K562 (cell line): ENCODE data around the gene RAB6A. TPM values are rescaled to one million over a fixed set of nuclear protein-coding genes. Genes with fewer than 3 reads are reported as not detected.

Experiments
- BRD4 ChIP-seq: fragments of 200-600 bp; sonication (generic); IDR thresholded peaks from 2 replicates; pipeline ENCODE4 v1.6.1; 2017; ENCODE audit warnings: inconsistent platforms
- CBX5 ChIP-seq: IDR thresholded peaks from 2 replicates; pipeline ENCODE4 v1.6.1; 2014; ENCODE audit warnings: low read depth, borderline replicate concordance
- CHD1 ChIP-seq: fragments of 200-600 bp; sonication (generic); IDR thresholded peaks from one replicate; pipeline ENCODE4 v1.6.1; 2012; ENCODE audit warnings: mild to moderate bottlenecking, moderate library complexity, low read length, inconsistent platforms
- DIDO1 ChIP-seq: fragments of 450-650 bp; IDR thresholded peaks from 2 replicates; pipeline ENCODE4 v1.6.1; 2016; ENCODE audit warnings: low read depth, missing biosample characterization, missing genetic modification characterization
- HMG20B ChIP-seq: fragments of 250-450 bp; sonication (Bioruptor Pico); IDR thresholded peaks from 2 replicates; pipeline ENCODE4 v1.5.0; 2021; ENCODE audit warnings: mild to moderate bottlenecking
- HNRNPL ChIP-seq: fragments of 200-400 bp; formaldehyde crosslinking; IDR thresholded peaks from 2 replicates; pipeline ENCODE4 v1.6.1; 2017; ENCODE audit warnings: low read depth, mild to moderate bottlenecking, low read length
- IRF2 ChIP-seq: sonication (generic); formaldehyde crosslinking; IDR thresholded peaks from 2 replicates; pipeline ENCODE4 v1.8.1; 2022; ENCODE audit warnings: mild to moderate bottlenecking, missing genetic modification reagents
- MCM5 ChIP-seq: fragments of 450-650 bp; IDR thresholded peaks from 2 replicates; pipeline ENCODE4 v1.6.1; 2016; ENCODE audit warnings: low read depth
- MCM7 ChIP-seq, 2 experiments: fragments of 450-650 bp; IDR thresholded peaks; 2 replicates each; pipeline ENCODE4 v1.6.1; 2016 to 2018
- NFATC3 ChIP-seq: fragments of 450-650 bp; IDR thresholded peaks from 2 replicates; pipeline ENCODE4 v1.6.1; 2017; ENCODE audit warnings: mild to moderate bottlenecking
- PHF8 ChIP-seq: fragments of 200-600 bp; sonication (generic); IDR thresholded peaks from 2 replicates; pipeline ENCODE4 v1.6.1; 2012; ENCODE audit warnings: mixed run types, mild to moderate bottlenecking, inconsistent platforms, low read length, moderate library complexity, borderline replicate concordance
- PHTF2 ChIP-seq: fragments of 250-450 bp; sonication (Bioruptor Pico); IDR thresholded peaks from 2 replicates; pipeline ENCODE4 v1.5.0; 2021; ENCODE audit warnings: mild to moderate bottlenecking
- RAD21 ChIP-seq, 2 experiments: fragments of 250-450 bp in 1 of 2; fragments of 450-650 bp in 1 of 2; sonication (Bioruptor Pico) in 1 of 2; formaldehyde crosslinking in 1 of 2; IDR thresholded peaks in 1 of 2; conservative IDR thresholded peaks in 1 of 2; 2 replicates each; pipeline versions ENCODE4 v1.4.0 to v1.8.0; 2020 to 2022; ENCODE audit warnings: mild to moderate bottlenecking in 2 of 2, moderate library complexity in 1 of 2
- TAF15 ChIP-seq: fragments of 200-400 bp; formaldehyde crosslinking; IDR thresholded peaks from 2 replicates; pipeline ENCODE4 v1.6.1; 2017; ENCODE audit warnings: mild to moderate bottlenecking, low read depth, low read length, moderate library complexity
- ZBTB5 ChIP-seq: fragments of 450-650 bp; IDR thresholded peaks from 2 replicates; pipeline ENCODE4 v1.6.1; 2017; ENCODE audit warnings: antibody characterized with exemption
- ZNF197 ChIP-seq: fragments of 200-800 bp; sonication (Bioruptor generic); IDR thresholded peaks from 2 replicates; pipeline ENCODE4 v1.6.1; 2016; ENCODE audit warnings: low read depth, missing genetic modification characterization, missing compliant biosample characterization
- ZNF584 ChIP-seq: fragments of 200-800 bp; sonication (Bioruptor generic); IDR thresholded peaks from 2 replicates; pipeline ENCODE4 v1.6.1; 2016; ENCODE audit warnings: low read depth, mild to moderate bottlenecking, missing genetic modification characterization, missing compliant biosample characterization
- polyA plus RNA-seq, 8 experiments: library from polyadenylated mRNA; depleted of rRNA in 4 of 8; stranded (reverse) in 5 of 8; unstranded in 3 of 8; fragments of >200 nt; fragmentation: Nextera tagmentation in 2 of 8; fragmentation: Illumina TruSeq in 1 of 8; extraction: Ambion mirVana in 2 of 8; extraction: Trizol in 1 of 8; gene quantifications; 2 replicates each; pipeline versions ENCODE4 v1.2.1 to v1.2.3, GENCODE V29; 2011 to 2014; ENCODE audit warnings: inconsistent platforms in 1 of 8, missing spikeins in 1 of 8
- total RNA-seq, 7 experiments: library from RNA; depleted of rRNA in 6 of 7; stranded (reverse); fragments of >200 nt in 6 of 7; fragmentation: Illumina TruSeq in 2 of 7; extraction: Trizol in 2 of 7; gene quantifications; 2 replicates each; pipeline versions ENCODE4 v1.2.1 to v1.2.3, GENCODE V29; 2011 to 2021; ENCODE audit warnings: low replicate concordance in 1 of 7
- TF ChIP-seq, protein P1 (sequence below), 2 experiments: fragments of 150-350 bp in 1 of 2; IDR thresholded peaks; 2 replicates each; pipeline ENCODE4 v1.6.1; 2012 to 2016; ENCODE audit warnings: low read depth in 2 of 2, low read length in 2 of 2, mild to moderate bottlenecking in 1 of 2, moderate library complexity in 1 of 2
- TF ChIP-seq, protein P2 (sequence below): fragments of 250-450 bp; sonication (Bioruptor Pico); IDR thresholded peaks from 2 replicates; pipeline ENCODE4 v1.8.0; 2022; ENCODE audit warnings: moderate library complexity, mild to moderate bottlenecking, inconsistent platforms

RAB6A gene
- total and polyA plus RNA-seq, 9 of the 15 experiments (the other 6 are each of a cell fraction or from before 2014, with no cell fraction given): 14.0 to 95.3 (median 45.4) TPM

DNA sequence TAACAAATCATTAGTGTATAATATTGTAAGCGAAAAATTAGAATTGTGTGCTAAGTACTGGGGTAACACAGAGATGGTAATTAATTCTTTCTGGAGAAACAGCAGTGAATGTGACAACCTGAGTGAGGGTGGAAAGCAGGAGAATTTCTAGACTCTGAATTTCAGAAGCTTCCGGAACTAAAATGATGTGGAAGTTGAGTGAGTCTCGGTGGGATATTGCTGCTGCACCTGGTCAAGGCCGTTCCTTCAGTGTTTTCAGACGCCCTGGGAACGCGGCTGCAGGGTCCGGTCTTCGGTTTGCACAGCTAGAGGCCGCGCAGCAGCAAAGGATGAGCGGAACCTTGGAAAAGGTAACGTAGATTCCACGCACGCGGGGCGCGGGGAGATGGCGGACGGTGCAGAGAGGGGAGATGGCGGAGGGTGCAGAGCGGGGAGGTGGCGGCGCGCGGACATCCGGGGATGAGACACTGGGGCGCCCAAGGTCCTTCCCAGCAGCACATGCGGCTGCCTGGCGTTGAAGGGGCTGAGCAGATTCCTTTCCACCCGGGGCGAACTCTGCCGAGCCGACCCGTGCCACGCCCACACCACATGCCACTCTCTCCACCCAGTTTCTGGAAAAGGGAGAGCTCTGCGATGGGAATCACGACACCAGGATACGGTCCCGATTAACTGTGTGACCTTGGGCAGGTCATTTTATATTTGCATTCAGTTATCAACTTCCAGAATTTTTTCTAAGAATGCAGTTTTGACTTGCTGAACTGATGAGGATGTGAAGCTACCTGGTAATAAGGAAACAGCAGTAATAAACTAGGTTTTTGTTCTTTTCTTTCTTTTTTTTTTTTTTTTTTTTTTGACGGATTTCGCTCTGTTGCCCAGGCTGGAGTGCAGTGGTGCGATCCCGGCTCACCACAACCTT is 27.0 kb upstream of the RAB6A start, which contains the start of gene MRPL48 (continued):
- TF ChIP-seq, protein P1, sequence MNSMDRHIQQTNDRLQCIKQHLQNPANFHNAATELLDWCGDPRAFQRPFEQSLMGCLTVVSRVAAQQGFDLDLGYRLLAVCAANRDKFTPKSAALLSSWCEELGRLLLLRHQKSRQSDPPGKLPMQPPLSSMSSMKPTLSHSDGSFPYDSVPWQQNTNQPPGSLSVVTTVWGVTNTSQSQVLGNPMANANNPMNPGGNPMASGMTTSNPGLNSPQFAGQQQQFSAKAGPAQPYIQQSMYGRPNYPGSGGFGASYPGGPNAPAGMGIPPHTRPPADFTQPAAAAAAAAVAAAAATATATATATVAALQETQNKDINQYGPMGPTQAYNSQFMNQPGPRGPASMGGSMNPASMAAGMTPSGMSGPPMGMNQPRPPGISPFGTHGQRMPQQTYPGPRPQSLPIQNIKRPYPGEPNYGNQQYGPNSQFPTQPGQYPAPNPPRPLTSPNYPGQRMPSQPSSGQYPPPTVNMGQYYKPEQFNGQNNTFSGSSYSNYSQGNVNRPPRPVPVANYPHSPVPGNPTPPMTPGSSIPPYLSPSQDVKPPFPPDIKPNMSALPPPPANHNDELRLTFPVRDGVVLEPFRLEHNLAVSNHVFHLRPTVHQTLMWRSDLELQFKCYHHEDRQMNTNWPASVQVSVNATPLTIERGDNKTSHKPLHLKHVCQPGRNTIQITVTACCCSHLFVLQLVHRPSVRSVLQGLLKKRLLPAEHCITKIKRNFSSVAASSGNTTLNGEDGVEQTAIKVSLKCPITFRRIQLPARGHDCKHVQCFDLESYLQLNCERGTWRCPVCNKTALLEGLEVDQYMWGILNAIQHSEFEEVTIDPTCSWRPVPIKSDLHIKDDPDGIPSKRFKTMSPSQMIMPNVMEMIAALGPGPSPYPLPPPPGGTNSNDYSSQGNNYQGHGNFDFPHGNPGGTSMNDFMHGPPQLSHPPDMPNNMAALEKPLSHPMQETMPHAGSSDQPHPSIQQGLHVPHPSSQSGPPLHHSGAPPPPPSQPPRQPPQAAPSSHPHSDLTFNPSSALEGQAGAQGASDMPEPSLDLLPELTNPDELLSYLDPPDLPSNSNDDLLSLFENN (IDR thresholded peaks at IDR 0.05; ENCODE audit: low read depth in 2 of 2, low read length in 2 of 2): peak in 1 of 2 experiments; percentile 74; a peak in 2 of 4 replicates
- TF ChIP-seq NFATC3: peak; percentile 78
- peak; percentile 95 for TF ChIP-seq PHF8
- peak in 1 of 2 experiments; percentile 12; a peak in 1 of 4 replicates for TF ChIP-seq RAD21 (CRISPR knock-in tag; conservative IDR thresholded peaks at IDR 0.05 in 1 of 2, IDR thresholded peaks at IDR 0.05 in 1 of 2)
- TF ChIP-seq, protein P2, sequence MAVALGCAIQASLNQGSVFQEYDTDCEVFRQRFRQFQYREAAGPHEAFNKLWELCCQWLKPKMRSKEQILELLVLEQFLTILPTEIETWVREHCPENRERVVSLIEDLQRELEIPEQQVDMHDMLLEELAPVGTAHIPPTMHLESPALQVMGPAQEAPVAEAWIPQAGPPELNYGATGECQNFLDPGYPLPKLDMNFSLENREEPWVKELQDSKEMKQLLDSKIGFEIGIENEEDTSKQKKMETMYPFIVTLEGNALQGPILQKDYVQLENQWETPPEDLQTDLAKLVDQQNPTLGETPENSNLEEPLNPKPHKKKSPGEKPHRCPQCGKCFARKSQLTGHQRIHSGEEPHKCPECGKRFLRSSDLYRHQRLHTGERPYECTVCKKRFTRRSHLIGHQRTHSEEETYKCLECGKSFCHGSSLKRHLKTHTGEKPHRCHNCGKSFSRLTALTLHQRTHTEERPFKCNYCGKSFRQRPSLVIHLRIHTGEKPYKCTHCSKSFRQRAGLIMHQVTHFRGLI (CRISPR knock-in tag): no peak
- TF ChIP-seq ZNF197 (CRISPR knock-in tag): peak; percentile 51; the same call in 1 of the 2 replicates
- no peak; the same call in 1 of the 2 replicates for TF ChIP-seq ZNF584
- TF ChIP-seq HNRNPL: peak; percentile 82
- no peak for TF ChIP-seq HMG20B (CRISPR knock-in tag)
- no peak for TF ChIP-seq MCM7 (IDR thresholded peaks at IDR 0.05)
- no peak for TF ChIP-seq IRF2 (CRISPR knock-in tag)
- peak; percentile 79 for TF ChIP-seq CHD1
- TF ChIP-seq TAF15: no peak
- TF ChIP-seq PHTF2 (CRISPR knock-in tag): no peak
- TF ChIP-seq BRD4: peak; percentile 100
- no peak for TF ChIP-seq MCM5
- TF ChIP-seq DIDO1 (tag): peak; percentile 98
- 0 out of 2 replicates have a peak, but pooled peaks have one; percentile 40 for TF ChIP-seq ZBTB5
- no peak for TF ChIP-seq CBX5
